H1 (cell line): ENCODE results near the gene GID8. TPM values are rescaled to one million over a fixed set of nuclear protein-coding genes. Genes with fewer than 3 reads are reported as not detected.

Experiments
- CTCF ChIA-PET: fragments of 300-600 bp; sonication (Branson Sonifier 250); formaldehyde crosslinking; loops from one replicate; lab custom pipeline; 2021; ENCODE audit not compliant: partially characterized antibody; lab: Charles Lee
- POLR2A ChIA-PET: fragments of 300-600 bp; sonication (Branson Sonifier 250); formaldehyde crosslinking; loops from one replicate; lab custom pipeline; 2021; ENCODE audit warnings: inconsistent platforms; ENCODE audit not compliant: partially characterized antibody; lab: Charles Lee
- DNase-seq, 2 experiments: peaks; one replicate each; pipeline versions ENCODE4 v3.0.0 to v3.0.0-alpha.2; 2010 to 2022; ENCODE audit warnings: low spot score in 2 of 2, low read depth in 1 of 2, mixed read lengths in 1 of 2
- FAIRE-seq: peaks from 2 replicates; lab custom pipeline; 2011; peaks lifted over from hg19 to GRCh38; lab: Jason Lieb, UNC
- H2AFZ ChIP-seq: 2 replicates; pipeline ENCODE4 v1.8.1; 2012; ENCODE audit warnings: low read length, inconsistent platforms
- H2AK5ac ChIP-seq: 2 replicates; pipeline ENCODE4 v1.6.1; 2013; ENCODE audit warnings: low read depth, low read length
- H2BK120ac ChIP-seq: replicated peaks from 2 replicates; pipeline ENCODE3; 2013; ENCODE audit warnings: low read depth, low read length, inconsistent platforms
- H2BK12ac ChIP-seq: 2 replicates; pipeline ENCODE4 v1.6.1; 2013; ENCODE audit warnings: low read depth, low read length
- H2BK15ac ChIP-seq: 2 replicates; pipeline ENCODE4 v1.6.1; 2013; ENCODE audit warnings: low read length
- H2BK20ac ChIP-seq: 2 replicates; pipeline ENCODE4 v1.6.1; 2013; ENCODE audit warnings: low read length
- H2BK5ac ChIP-seq: 2 replicates; pipeline ENCODE4 v1.6.1; 2013; ENCODE audit warnings: low read depth, low read length
- H3K14ac ChIP-seq: 2 replicates; pipeline ENCODE4 v1.6.1; 2013; ENCODE audit warnings: inconsistent platforms; ENCODE audit not compliant: insufficient read length
- H3K18ac ChIP-seq: 2 replicates; pipeline ENCODE4 v1.6.1; 2013; ENCODE audit warnings: low read length; ENCODE audit errors: extremely low read depth
- H3K23ac ChIP-seq: 2 replicates; pipeline ENCODE4 v1.6.1; 2013; ENCODE audit warnings: inconsistent platforms; ENCODE audit not compliant: insufficient read length
- H3K23me2 ChIP-seq: 2 replicates; pipeline ENCODE4 v1.6.1; 2013; ENCODE audit warnings: low read depth, low read length
- H3K27ac ChIP-seq: 2 replicates; pipeline ENCODE4 v1.6.1; 2011; ENCODE audit warnings: low read depth, low read length, inconsistent platforms
- H3K27me3 ChIP-seq, 4 experiments: replicated peaks in 1 of 4; 1 replicate in 1 of 4; 2 replicates in 3 of 4; pipeline versions ENCODE4 v1.6.1 to v1.8.1; 2011 to 2013; ENCODE audit warnings: low read length in 3 of 4, mild to moderate bottlenecking in 3 of 4, inconsistent platforms in 2 of 4, mixed read lengths in 2 of 4, moderate library complexity in 1 of 4; ENCODE audit not compliant: control insufficient read depth in 3 of 4, insufficient read depth in 3 of 4; ENCODE audit errors: extremely low read depth in 1 of 4
- H3K36me3 ChIP-seq, 4 experiments: 2 replicates each; pipeline versions ENCODE4 v1.6.1 to v1.8.1; 2011 to 2013; ENCODE audit warnings: mild to moderate bottlenecking in 4 of 4, low read length in 3 of 4, moderate library complexity in 2 of 4, control low read depth in 1 of 4, inconsistent platforms in 1 of 4; ENCODE audit not compliant: insufficient read depth in 4 of 4, control insufficient read depth in 2 of 4
- H3K4ac ChIP-seq: replicated peaks from 2 replicates; pipeline ENCODE3; 2013; ENCODE audit warnings: low read length, low read depth, mixed read lengths, inconsistent platforms; ENCODE audit not compliant: insufficient read length
- H3K4me1 ChIP-seq, 4 experiments: replicated peaks in 1 of 4; 1 replicate in 1 of 4; 2 replicates in 3 of 4; pipeline versions ENCODE4 v1.6.1 to v1.8.1; 2011 to 2013; ENCODE audit warnings: low read length in 3 of 4, inconsistent platforms in 2 of 4, mixed read lengths in 1 of 4; ENCODE audit not compliant: insufficient read depth in 4 of 4, control insufficient read depth in 3 of 4
- H3K4me2 ChIP-seq, 2 experiments: 2 replicates each; pipeline versions ENCODE4 v1.6.1 to v1.8.1; 2011 to 2013; ENCODE audit warnings: low read depth in 2 of 2, low read length in 2 of 2, control low read depth in 1 of 2, inconsistent platforms in 1 of 2, mild to moderate bottlenecking in 1 of 2; ENCODE audit not compliant: insufficient read depth in 1 of 2
- H3K4me3 ChIP-seq, 4 experiments: fragments of 200-600, 300-600 bp in 1 of 4; sonication (generic), shearing (Covaris generic), sonication (Bioruptor Twin) in 1 of 4; 2 replicates each; pipeline versions ENCODE4 v1.5.1 to v1.8.1; 2011 to 2016; ENCODE audit warnings: low read length in 4 of 4, low read depth in 3 of 4, control low read depth in 2 of 4, inconsistent platforms in 2 of 4, mild to moderate bottlenecking in 2 of 4, mixed read lengths in 1 of 4, moderate library complexity in 1 of 4; ENCODE audit not compliant: insufficient read depth in 2 of 4; ENCODE audit errors: extremely low read depth in 1 of 4
- H3K56ac ChIP-seq: replicated peaks from 2 replicates; pipeline ENCODE3; 2013; ENCODE audit warnings: low read depth, mild to moderate bottlenecking, mixed read lengths, low read length, inconsistent platforms; ENCODE audit not compliant: insufficient read length
- H3K79me1 ChIP-seq: 2 replicates; pipeline ENCODE4 v1.6.1; 2013; ENCODE audit warnings: low read depth, low read length, control low read depth
- H3K79me2 ChIP-seq, 2 experiments: 2 replicates each; pipeline versions ENCODE4 v1.6.1 to v1.8.1; 2012 to 2013; ENCODE audit warnings: low read length in 2 of 2, mild to moderate bottlenecking in 2 of 2, inconsistent platforms in 1 of 2; ENCODE audit not compliant: insufficient read depth in 2 of 2, control insufficient read depth in 1 of 2
- H3K9ac ChIP-seq, 4 experiments: replicated peaks in 1 of 4; 1 replicate in 1 of 4; 2 replicates in 3 of 4; pipeline versions ENCODE4 v1.6.1 to v1.8.1; 2011 to 2013; ENCODE audit warnings: low read depth in 3 of 4, low read length in 3 of 4, control low read depth in 2 of 4, mild to moderate bottlenecking in 2 of 4, moderate library complexity in 2 of 4, inconsistent platforms in 1 of 4; ENCODE audit errors: extremely low read depth in 1 of 4
- H3K9me3 ChIP-seq, 2 experiments: 2 replicates each; pipeline versions ENCODE4 v1.6.1 to v1.8.1; 2012 to 2013; ENCODE audit warnings: mild to moderate bottlenecking in 2 of 2, moderate library complexity in 2 of 2, control low read depth in 1 of 2, inconsistent platforms in 1 of 2, low read depth in 1 of 2, low read length in 1 of 2, mixed read lengths in 1 of 2; ENCODE audit not compliant: insufficient read depth in 2 of 2
- H4K20me1 ChIP-seq, 2 experiments: replicated peaks in 1 of 2; 2 replicates each; pipeline versions ENCODE3 to v1.8.1; 2011 to 2013; ENCODE audit warnings: inconsistent platforms in 2 of 2, low read length in 2 of 2, mild to moderate bottlenecking in 1 of 2; ENCODE audit not compliant: insufficient read depth in 2 of 2, control insufficient read depth in 1 of 2
- H4K5ac ChIP-seq: 2 replicates; pipeline ENCODE4 v1.6.1; 2013; ENCODE audit warnings: low read length, low read depth, mixed read lengths, inconsistent platforms; ENCODE audit not compliant: insufficient read length
- H4K8ac ChIP-seq: 2 replicates; pipeline ENCODE4 v1.8.0; 2013; ENCODE audit warnings: mild to moderate bottlenecking, moderate library complexity, low read length, inconsistent platforms; ENCODE audit not compliant: insufficient read depth; ENCODE audit errors: extremely low read depth
- H4K91ac ChIP-seq: replicated peaks from 2 replicates; pipeline ENCODE3; 2013; ENCODE audit warnings: low read length, mixed read lengths, inconsistent platforms; ENCODE audit not compliant: insufficient read length
- ASH2L ChIP-seq: fragments of 200-600, 300-600 bp; sonication (generic); IDR thresholded peaks from one replicate; pipeline ENCODE4 v1.7.1; 2017; ENCODE audit warnings: low read length
- HDAC2 ChIP-seq, 2 experiments: fragments of 300-600 bp in 1 of 2; sonication (generic) in 1 of 2; IDR thresholded peaks; 2 replicates each; pipeline ENCODE4 v1.6.1; 2011 to 2012; ENCODE audit warnings: low read depth in 2 of 2, low read length in 2 of 2, mild to moderate bottlenecking in 2 of 2, moderate library complexity in 2 of 2, borderline replicate concordance in 1 of 2, inconsistent platforms in 1 of 2
- HDAC6 ChIP-seq: IDR thresholded peaks from one replicate; pipeline ENCODE4 v1.7.1; 2012; ENCODE audit warnings: low read depth, mild to moderate bottlenecking, inconsistent platforms, low read length, moderate library complexity
- POLR2A ChIP-seq, 2 experiments: IDR thresholded peaks; 1 replicate in 1 of 2; 2 replicates in 1 of 2; pipeline ENCODE4 v1.6.1; 2011; ENCODE audit warnings: low read depth in 2 of 2, low read length in 2 of 2, mild to moderate bottlenecking in 2 of 2; ENCODE audit errors: control extremely low read depth in 1 of 2
- RBBP5 ChIP-seq: IDR thresholded peaks from 2 replicates; pipeline ENCODE4 v1.7.1; 2012; ENCODE audit warnings: low read depth, mild to moderate bottlenecking, inconsistent platforms, low read length, moderate library complexity, borderline replicate concordance
- RXRA ChIP-seq: IDR thresholded peaks from 2 replicates; pipeline ENCODE4 v1.6.1; 2011; ENCODE audit warnings: low read depth, mild to moderate bottlenecking, low read length, moderate library complexity; ENCODE audit not compliant: insufficient read depth
- TAF1 ChIP-seq: IDR thresholded peaks from 2 replicates; pipeline ENCODE4 v1.6.1; 2011; ENCODE audit warnings: mild to moderate bottlenecking, low read depth, low read length
- TBP ChIP-seq: IDR thresholded peaks from 2 replicates; pipeline ENCODE4 v1.6.1; 2011; ENCODE audit warnings: low read depth, low read length, improper control_type of control experiment
- WGBS, 2 experiments: shearing (Covaris generic) in 1 of 2; methylation state at CpG; one replicate each; pipeline versions ENCODE4 v1.1.6 to v1.1.7; 2013 to 2015; ENCODE audit warnings: low lambda C conversion rate in 2 of 2, mixed read lengths in 2 of 2, inconsistent platforms in 1 of 2, low coverage in 1 of 2, missing lambda C conversion rate in 1 of 2; ENCODE audit not compliant: insufficient replicate concordance in 2 of 2, insufficient coverage in 1 of 2, insufficient read length in 1 of 2; ENCODE audit errors: extremely low coverage in 1 of 2, missing lambda C conversion rate in 1 of 2; 5-methylcytosine and 5-hydroxymethylcytosine counted together
- polyA plus RNA-seq, 7 experiments: library from polyadenylated mRNA; depleted of rRNA in 3 of 7; stranded (reverse) in 5 of 7; unstranded in 2 of 7; fragments of >200 nt in 5 of 7; fragments of 200-250 nt in 2 of 7; gene quantifications; 1 replicate in 5 of 7; 2 replicates in 1 of 7; 4 replicates in 1 of 7; pipeline versions ENCODE4 v1.2.1 to v1.2.3, GENCODE V29; 2011 to 2013; ENCODE audit warnings: missing spikeins in 2 of 7, mixed read lengths in 2 of 7
- total RNA-seq: library from RNA; stranded (reverse); fragmentation: NEBNext Ultra II Directional; extraction: Animal tissue kit (Norgen Biotek cat#: 25700); gene quantifications from 2 replicates; pipeline ENCODE4 v1.2.1, GENCODE V29; 2021

The GID8 gene
- total and polyA plus RNA-seq, 2 of the 8 experiments (the other 6 are each of a cell fraction or from before 2014, with no cell fraction given), result 39.7 to 72.9 TPM

- Histone ChIP-seq H4K8ac (peak overlapping the region; percentile 8; the same call in 1 of the 2 replicates), H3K79me2 (peaks cover 57 to 84% of the 10 kb centered on the region in 2 experiments), H4K91ac (peak overlapping the region; percentile 48), H3K4me2 (peak overlapping the region; percentile 99 to 100), H3K27me3 (no peaks in the 10 kb centered on the region), H2BK12ac (peak overlapping the region; percentile 95; the same call in 1 of the 2 replicates), H3K36me3 (peaks cover 0 to 7% (median 0%) of the 10 kb centered on the region in 4 experiments; a peak in 2 of 8 replicates), H3K18ac (peak overlapping the region; percentile 64), H2BK20ac (no peak overlapping the region), H3K9me3 (no peaks in the 10 kb centered on the region), H3K79me1 (peaks cover 2% of the 10 kb centered on the region; the same call in 1 of the 2 replicates), H3K56ac (peak overlapping the region; percentile 87), H3K4me3 (peak overlapping the region; percentile 37 to 99 (median 72)), H3K27ac (peak overlapping the region; percentile 58), H2BK120ac (peak overlapping the region; percentile 70), H3K9ac (peak overlapping the region in 3 of 4 experiments; percentile 15 to 47 (median 44); a peak in 5 of 7 replicates), H2AFZ (no peak overlapping the region), H3K4me1 (peaks cover 9 to 39% (median 25%) of the 10 kb centered on the region in 4 experiments), H4K20me1 (peaks cover 31 to 32% of the 10 kb centered on the region in 2 experiments), H3K4ac (peak overlapping the region; percentile 87), H2AK5ac (peak overlapping the region; percentile 53; the same call in 1 of the 2 replicates), H2BK5ac (peak overlapping the region; percentile 97), H2BK15ac (no peak overlapping the region)
- DNase-seq, result peak in 1 of 2 experiments; percentile 82
- CTCF ChIA-PET, result interaction anchor here (0.7 to 2.9 kb wide), 2 partner anchors 7 to 754 kb away, joined by 3 to 22 read pairs; partner anchors contain the start of gene GID8
- TF ChIP-seq TAF1, result peak; percentile 50
- 0 out of 2 replicates have a peak, but pooled peaks have one; percentile 12 for TF ChIP-seq RBBP5
- no peak for TF ChIP-seq HDAC6
- no peak for TF ChIP-seq RXRA
- peak; percentile 6 to 20; a peak in 2 of 3 replicates for TF ChIP-seq POLR2A (IDR thresholded peaks at IDR 0.05; ENCODE audit: control extremely low read depth in 1 of 2, low read depth in 2 of 2, low read length in 2 of 2)
- peak; percentile 45; the same call in 1 of the 2 replicates for TF ChIP-seq TBP
- peak; percentile 18 for TF ChIP-seq ASH2L
- TF ChIP-seq HDAC2 (IDR thresholded peaks at IDR 0.05; ENCODE audit: borderline replicate concordance in 1 of 2, low read depth in 2 of 2, low read length in 2 of 2), result peak in 1 of 2 experiments; percentile 79; a peak in 1 of 4 replicates
- TF ChIP-seq, all 59 proteins: peak for 6
- no peak overlapping the region for H3K23ac ChIP-seq
- POLR2A ChIA-PET, result interaction anchor here (0.9 to 20.3 kb wide), 9 partner anchors 9 to 78 kb away, joined by 3 to 363 read pairs (median 7); partner anchors contain the start of genes BHLHE23, GID8 and SLC17A9
- peaks cover 28% of the 10 kb centered on the region for H3K23me2 ChIP-seq
- peak overlapping the region; percentile 73 for H4K5ac ChIP-seq
- no peak overlapping the region for H3K14ac ChIP-seq
- FAIRE-seq, result no peak
- 3% methylated on average over 26 of the region's 44 CpGs; no CpG with 5 or more reads in 1 of the 2 experiments for WGBS, 2 experiments
These were observed 8.9 kb upstream of the GID8 start for GRCh38 chr20:62929051-62929538.
